Measurements from ENCODE around the gene C19orf53. TPM values are rescaled to one million over a fixed set of nuclear protein-coding genes. Genes with fewer than 3 reads are reported as not detected.

C19orf53 gene
- total RNA-seq, 1 donor from 2014 or later: 202 TPM

GRCh38 chr19:13795595-13796300 lies 21.5 kb downstream of the C19orf53 start:
- no peak for DNase-seq (ENCODE audit: extremely low read depth, low read depth, low spot score)

GRCh38 chr19:13796301-13797057 lies 22.2 kb downstream of the C19orf53 start:
- no peak for DNase-seq (ENCODE audit: extremely low read depth, low read depth, low spot score)

- DNase-seq (ENCODE audit: extremely low read depth, low read depth, low spot score): no peak
Measured at GRCh38 chr19:13797058-13797440, 22.8 kb downstream of the C19orf53 start.

DNA sequence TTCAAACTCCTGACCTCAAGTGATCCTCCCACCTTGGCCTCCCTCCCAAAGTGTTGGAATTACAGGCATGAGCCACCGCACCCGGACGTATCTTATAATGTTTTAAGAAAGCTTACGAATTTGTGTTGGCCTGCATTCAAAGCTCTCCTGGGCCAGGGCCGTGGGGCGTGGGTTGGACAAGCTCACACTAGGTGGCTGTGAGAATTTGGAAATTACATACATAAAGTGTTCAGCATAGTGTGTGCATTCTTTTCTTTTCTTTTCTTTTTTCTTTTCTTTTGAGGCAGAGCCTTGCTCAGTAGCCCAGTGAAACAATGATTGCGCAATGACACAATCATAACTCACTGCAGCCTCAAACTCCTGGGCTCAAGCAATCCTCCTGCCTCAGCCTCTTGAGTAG lies 23.6 kb downstream of the C19orf53 start:
- no peak for DNase-seq (ENCODE audit: extremely low read depth, low read depth, low spot score)

GRCh38 chr19:13799669-13800068 lies 25.4 kb downstream of the C19orf53 start:
- DNase-seq (ENCODE audit: extremely low read depth, low read depth, low spot score): no peak

GRCh38 chr19:13803038-13803437 lies 28.8 kb downstream of the C19orf53 start:
- no peak for DNase-seq (ENCODE audit: extremely low read depth, low read depth, low spot score)

DNA sequence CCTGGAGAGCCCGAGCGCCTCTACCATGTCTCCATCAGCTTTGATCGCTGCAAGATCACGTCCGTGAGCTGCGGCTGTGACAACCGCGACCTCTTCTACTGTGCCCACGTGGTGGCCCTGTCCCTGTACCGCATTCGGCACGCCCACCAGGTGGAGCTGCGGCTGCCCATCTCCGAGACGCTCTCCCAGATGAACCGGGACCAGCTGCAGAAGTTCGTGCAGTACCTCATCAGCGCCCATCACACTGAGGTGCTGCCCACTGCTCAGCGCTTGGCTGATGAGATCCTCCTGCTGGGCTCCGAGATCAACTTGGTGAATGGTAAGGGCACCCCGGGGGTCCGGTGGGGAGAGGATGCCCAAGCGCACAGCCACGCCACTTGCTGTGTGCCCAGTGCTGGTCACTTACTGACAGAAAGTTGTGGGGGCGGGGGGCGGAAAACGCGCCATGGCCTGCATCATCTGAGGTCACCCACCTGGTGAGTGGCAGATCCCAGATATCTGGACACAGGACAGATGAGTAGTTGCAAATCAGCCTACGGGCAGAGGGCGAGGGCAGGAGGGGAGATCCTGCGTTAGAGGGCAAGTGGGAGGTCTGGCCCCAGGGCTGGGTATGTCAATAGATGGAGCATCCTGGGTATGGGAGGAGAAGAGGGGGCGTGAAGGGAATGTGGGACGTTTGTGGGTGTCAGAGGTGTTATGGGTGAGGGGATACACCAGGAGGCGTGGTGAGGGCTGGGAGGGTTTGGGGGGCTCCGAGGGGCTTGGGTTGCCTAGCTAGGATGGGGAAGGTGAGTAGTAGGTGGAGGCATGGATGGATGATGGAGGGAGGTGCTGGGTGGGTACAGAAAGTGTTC lies 30.8 kb downstream of the C19orf53 start:
- DNase-seq (ENCODE audit: extremely low read depth, low read depth, low spot score): no peak

GRCh38 chr19:13806728-13807127 lies 32.5 kb downstream of the C19orf53 start:
- no peak for DNase-seq (ENCODE audit: extremely low read depth, low read depth, low spot score)

DNA sequence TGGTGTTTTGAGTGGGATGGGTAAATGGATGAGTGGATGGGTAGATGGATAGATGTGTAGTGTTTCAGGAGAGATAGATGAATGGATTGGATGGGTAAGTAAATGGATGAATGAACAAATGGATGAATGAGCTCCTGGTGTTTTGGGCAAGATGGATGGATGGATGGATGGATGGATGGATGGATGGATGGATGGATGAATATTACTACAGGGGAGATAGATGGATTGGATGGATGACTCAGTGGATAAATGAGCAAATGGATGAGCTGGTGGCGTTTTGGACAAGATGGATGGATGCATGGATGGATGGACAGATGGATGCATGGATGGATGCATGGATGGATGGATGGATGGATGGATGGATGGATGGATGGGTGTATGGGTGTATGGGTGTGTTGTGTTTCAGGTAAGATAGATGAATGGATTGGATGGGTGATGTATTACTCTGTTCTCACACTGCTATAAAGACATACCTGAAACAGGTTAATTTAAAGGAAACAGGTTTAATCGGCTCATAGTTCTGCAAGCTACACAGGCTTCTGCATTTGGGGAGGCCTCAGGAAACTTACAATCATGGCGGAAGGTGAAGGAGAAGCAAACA lies 33.3 kb downstream of the C19orf53 start:
- DNase-seq (ENCODE audit: extremely low read depth, low read depth, low spot score): no peak

GRCh38 chr19:13808856-13809255 lies 34.6 kb downstream of the C19orf53 start:
- DNase-seq (ENCODE audit: extremely low read depth, low read depth, low spot score): no peak

- no peak for DNase-seq (ENCODE audit: extremely low read depth, low read depth, low spot score)
Measured at GRCh38 chr19:13812544-13812943, 38.3 kb downstream of the C19orf53 start.

DNA sequence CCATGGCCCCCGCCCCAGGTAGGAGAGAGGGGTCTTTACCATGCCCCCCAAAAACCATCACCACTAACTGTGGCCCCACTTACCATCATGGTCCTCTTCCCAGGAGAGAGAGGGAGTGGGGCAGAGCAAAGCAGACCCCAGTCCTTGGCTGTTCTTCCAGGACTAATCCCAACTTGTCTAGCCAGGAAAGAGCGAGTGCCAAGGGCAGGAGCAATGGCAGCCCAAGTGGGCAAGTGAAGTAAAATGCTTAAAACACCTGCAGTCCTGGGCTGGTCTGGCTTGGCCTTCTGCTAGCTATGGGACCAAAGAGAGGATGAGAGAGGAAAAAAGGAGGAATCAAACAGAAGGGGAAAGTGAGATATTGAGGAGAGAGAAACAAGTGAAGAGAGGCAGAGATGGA lies 38.9 kb downstream of the C19orf53 start:
- DNase-seq (ENCODE audit: extremely low read depth, low read depth, low spot score): no peak

GRCh38 chr19:13814550-13814949 lies 40.3 kb downstream of the C19orf53 start:
- DNase-seq (ENCODE audit: extremely low read depth, low read depth, low spot score): no peak

- no peak for DNase-seq (ENCODE audit: extremely low read depth, low read depth, low spot score)
Measured at GRCh38 chr19:13817018-13817614, 42.9 kb downstream of the C19orf53 start.

- DNase-seq (ENCODE audit: extremely low read depth, low read depth, low spot score): no peak
Measured at GRCh38 chr19:13817615-13818371, 43.5 kb downstream of the C19orf53 start.

- DNase-seq (ENCODE audit: extremely low read depth, low read depth, low spot score): no peak
Measured at GRCh38 chr19:13819238-13819637, 45.0 kb downstream of the C19orf53 start.

GRCh38 chr19:13821292-13821691 lies 47.0 kb downstream of the C19orf53 start:
- DNase-seq (ENCODE audit: extremely low read depth, low read depth, low spot score): no peak

- no peak for DNase-seq (ENCODE audit: extremely low read depth, low read depth, low spot score)
Measured at GRCh38 chr19:13823256-13823655, 49.0 kb downstream of the C19orf53 start.

GRCh38 chr19:13823901-13824300 lies 49.6 kb downstream of the C19orf53 start:
- DNase-seq (ENCODE audit: extremely low read depth, low read depth, low spot score): no peak

DNA sequence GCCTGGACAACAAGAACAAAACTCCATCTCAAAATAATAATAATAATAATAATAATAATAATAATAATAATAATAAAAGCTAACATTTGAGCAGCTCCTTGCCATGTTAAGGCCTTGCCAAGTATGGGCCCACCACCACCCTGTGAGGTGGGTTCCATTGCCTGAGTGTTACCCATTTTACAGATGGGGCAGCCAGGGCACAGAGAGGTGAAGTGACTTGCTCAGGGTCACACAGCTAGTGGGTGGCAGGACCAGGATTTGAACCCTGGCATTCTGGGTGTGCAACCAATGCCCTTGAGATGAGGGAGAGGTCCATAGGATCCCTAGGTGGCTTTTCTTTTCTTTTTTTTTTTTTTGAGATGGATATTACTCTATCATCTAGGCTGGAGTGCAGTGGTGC lies 50.4 kb downstream of the C19orf53 start:
- no peak for DNase-seq (ENCODE audit: extremely low read depth, low read depth, low spot score)
